Stimulated activated CD4-positive, alpha-beta T cell treated with anti-CD3 and anti-CD28 coated beads, Interleukin-4, amount 100 ng/mL, for 4 hours (primary cell): ENCODE data around the gene TMEM126A.

Experiments
- DNase-seq, 2 experiments: peaks; one replicate each; pipeline ENCODE4 v3.0.0-alpha.2; 2020

Gene TMEM126A

GRCh38 chr11:85698195-85698594, 50.4 kb downstream of the TMEM126A start:
- no peak for DNase-seq

GRCh38 chr11:85699957-85700741, 52.4 kb downstream of the TMEM126A start:
- DNase-seq, result no peak

GRCh38 chr11:85704967-85705366, 57.2 kb downstream of the TMEM126A start:
- DNase-seq, result no peak

GRCh38 chr11:85705800-85706199, 58.0 kb downstream of the TMEM126A start:
- DNase-seq, result no peak
